CD4-positive, alpha-beta T cell (primary cell): Measurements from ENCODE around the gene TSPYL1. TPM values are rescaled to one million over a fixed set of nuclear protein-coding genes. Genes with fewer than 3 reads are reported as not detected.
"Not testable (repeated sequence)": the region's sequence is repeated elsewhere in the genome, so short reads cannot be mapped to it uniquely, and the experiment has no call there.

Source experiments
- ATAC-seq: fragments of 200-7000 bp; cut with Tn5 transposase; one replicate; pipeline ENCODE4 v1.10.0; 2022; ENCODE audit warnings: mild to moderate bottlenecking; ENCODE audit not compliant: poor library complexity
- CTCF ChIA-PET: fragments of 350-600 bp; sonication (Branson Sonifier 250); formaldehyde crosslinking; loops from one replicate; lab custom pipeline; 2021; ENCODE audit warnings: antibody characterized with exemption, inconsistent platforms; lab: Charles Lee
- POLR2A ChIA-PET: fragments of 350-600 bp; sonication (Branson Sonifier 250); formaldehyde crosslinking; loops from one replicate; lab custom pipeline; 2021; ENCODE audit warnings: antibody characterized with exemption, inconsistent platforms; lab: Charles Lee
- DNase-seq, 14 experiments: peaks; one replicate each; pipeline ENCODE4 v3.0.0-alpha.2; 2013 to 2020; ENCODE audit warnings: mixed read lengths in 2 of 14
- H3K27ac ChIP-seq, 2 donors: one replicate each; pipeline versions ENCODE4 v1.5.1 to v1.7.0; 2013; ENCODE audit warnings: low read length in 2 of 2, low read depth in 1 of 2, mild to moderate bottlenecking in 1 of 2
- H3K27me3 ChIP-seq, 2 experiments: 1 replicate in 1 of 2; 2 replicates in 1 of 2; pipeline versions ENCODE4 v1.6.1 to v1.7.0; 2013; ENCODE audit warnings: low read length in 2 of 2, control low read depth in 1 of 2, mild to moderate bottlenecking in 1 of 2, moderate library complexity in 1 of 2; ENCODE audit not compliant: insufficient read depth in 2 of 2, control insufficient read depth in 1 of 2
- H3K36me3 ChIP-seq: one replicate; pipeline ENCODE4 v1.6.1; 2013; ENCODE audit warnings: low read length, control low read depth; ENCODE audit not compliant: insufficient read depth
- H3K4me1 ChIP-seq: one replicate; pipeline ENCODE4 v1.6.1; 2013; ENCODE audit warnings: low read length, control low read depth; ENCODE audit not compliant: insufficient read depth
- H3K4me3 ChIP-seq: one replicate; pipeline ENCODE4 v1.5.1; 2013; ENCODE audit warnings: mild to moderate bottlenecking, low read length, moderate library complexity
- H3K9me3 ChIP-seq, 2 experiments: 1 replicate in 1 of 2; 2 replicates in 1 of 2; pipeline versions ENCODE4 v1.6.1 to v1.7.0; 2013; ENCODE audit warnings: low read length in 2 of 2, mild to moderate bottlenecking in 2 of 2, control low read depth in 1 of 2, moderate library complexity in 1 of 2; ENCODE audit not compliant: control insufficient read depth in 1 of 2, insufficient read depth in 1 of 2
- H3K27ac Mint-ChIP-seq: one replicate; pipeline ENCODE4 v1.8.0; 2020; ENCODE audit warnings: mixed read lengths
- H3K27me3 Mint-ChIP-seq: one replicate; pipeline ENCODE4 v1.8.0; 2021; ENCODE audit warnings: mixed read lengths
- H3K36me3 Mint-ChIP-seq: one replicate; pipeline ENCODE4 v1.8.0; 2021; ENCODE audit warnings: low read depth, mixed read lengths
- H3K4me1 Mint-ChIP-seq: one replicate; pipeline ENCODE4 v1.8.0; 2021; ENCODE audit warnings: low read depth, mixed read lengths
- H3K4me3 Mint-ChIP-seq: one replicate; pipeline ENCODE4 v1.8.0; 2020; ENCODE audit warnings: mild to moderate bottlenecking, mixed read lengths
- H3K9me3 Mint-ChIP-seq: one replicate; pipeline ENCODE4 v1.8.0; 2020; ENCODE audit warnings: mixed read lengths
- CTCF ChIP-seq: fragments of 200-600 bp; IDR thresholded peaks from one replicate; pipeline ENCODE4 v1.8.0; 2022; ENCODE audit warnings: antibody characterized with exemption, mild to moderate bottlenecking
- intact Hi-C, 2 experiments: fragments of 100-400 bp; cut with DNase I in 1 of 2; cut with micrococcal nuclease in 1 of 2; formaldehyde crosslinking; loops; one replicate each; pipeline versions ENCODE4 v1.15.1 to v1.9.0; 2023 to 2025; cut with DNase I, micrococcal nuclease
- total RNA-seq, 174 experiments: library from RNA in 2 of 174; stranded (reverse) in 2 of 174; gene quantifications; one replicate each; pipeline ENCODE4 v1.2.3 and lab custom pipeline; 2021 to 2026

The TSPYL1 gene
- total RNA-seq, 2 experiments from 2014 or later, result 225 to 226 TPM

- no peak for ATAC-seq
- Histone ChIP-seq H3K36me3 (no peaks in the 10 kb centered on the region), H3K4me1 (no peaks in the 10 kb centered on the region), H3K27ac (no peak overlapping the region), H3K9me3 (no peaks in the 10 kb centered on the region), H3K4me3 (no peak overlapping the region), H3K27me3 (no peaks in the 10 kb centered on the region)
- intact Hi-C loops, result no loop called here
- Mint-ChIP-seq H3K4me1 (no peaks in the 10 kb centered on the region), H3K36me3 (no peaks in the 10 kb centered on the region), H3K27me3 (no peaks in the 10 kb centered on the region), H3K4me3 (no peak overlapping the region), H3K27ac (no peak overlapping the region), H3K9me3 (no peaks in the 10 kb centered on the region)
- CTCF ChIA-PET, result no interaction called here
- DNase-seq, result no peak
- no peak for TF ChIP-seq CTCF
- POLR2A ChIA-PET, result no interaction called here
Measured at GRCh38 chr6:116327803-116328527, 48.2 kb upstream of the TSPYL1 start.

- no peak for TF ChIP-seq CTCF
- no peaks in the 10 kb centered on the region for H3K36me3 Mint-ChIP-seq
Measured at GRCh38 chr6:116326996-116327395, 47.3 kb upstream of the TSPYL1 start.

GRCh38 chr6:116326181-116326671 lies 46.5 kb upstream of the TSPYL1 start:
- no peak for ATAC-seq
- no peak for DNase-seq
- no peaks in the 10 kb centered on the region for H3K9me3 ChIP-seq
- intact Hi-C loops, result no loop called here
- Mint-ChIP-seq H3K4me1 (no peaks in the 10 kb centered on the region), H3K36me3 (no peaks in the 10 kb centered on the region), H3K4me3 (no peak overlapping the region), H3K27me3 (no peaks in the 10 kb centered on the region), H3K27ac (no peak overlapping the region), H3K9me3 (no peaks in the 10 kb centered on the region)
- no peaks in the 10 kb centered on the region for H3K27me3 ChIP-seq
- no peaks in the 10 kb centered on the region for H3K4me1 ChIP-seq
- no peak for TF ChIP-seq CTCF
- no peaks in the 10 kb centered on the region for H3K36me3 ChIP-seq
- ChIA-PET CTCF (no interaction called here), POLR2A (no interaction called here)
- no peak overlapping the region for H3K4me3 ChIP-seq
- H3K27ac ChIP-seq, result no peak overlapping the region

More at GRCh38 chr6:116326996-116327395, 47.3 kb upstream of the TSPYL1 start:
- Histone ChIP-seq H3K9me3 (no peaks in the 10 kb centered on the region), H3K36me3 (no peaks in the 10 kb centered on the region), H3K4me3 (no peak overlapping the region), H3K4me1 (no peaks in the 10 kb centered on the region), H3K27ac (no peak overlapping the region), H3K27me3 (no peaks in the 10 kb centered on the region)
- Mint-ChIP-seq H3K27me3 (no peaks in the 10 kb centered on the region), H3K9me3 (no peaks in the 10 kb centered on the region), H3K27ac (no peak overlapping the region), H3K4me1 (no peaks in the 10 kb centered on the region), H3K4me3 (no peak overlapping the region)
- ChIA-PET POLR2A (no interaction called here), CTCF (no interaction called here)
- ATAC-seq, result no peak
- intact Hi-C loops, result no loop called here
- no peak for DNase-seq

GRCh38 chr6:116325634-116326132 lies 46.0 kb upstream of the TSPYL1 start:
- intact Hi-C loops, H3K9me3 ChIP-seq, H3K27ac Mint-ChIP-seq, H3K27ac ChIP-seq, H3K27me3 ChIP-seq, H3K36me3 Mint-ChIP-seq, DNase-seq, H3K4me1 Mint-ChIP-seq, CTCF ChIA-PET, POLR2A ChIA-PET, H3K4me3 Mint-ChIP-seq, H3K27me3 Mint-ChIP-seq, H3K36me3 ChIP-seq, H3K9me3 Mint-ChIP-seq, H3K4me3 ChIP-seq, H3K4me1 ChIP-seq, ATAC-seq: not testable (repeated sequence)
